SU-DHL-6 (cell line): Measurements from ENCODE around the gene SATB1.

ENCODE experiments used
- H2AFZ ChIP-seq: fragments of 200-600 bp; sonication (generic); 2 replicates; pipeline ENCODE4 v1.6.1; 2014; ENCODE audit warnings: low read depth, mild to moderate bottlenecking, moderate library complexity, mixed read lengths, antibody characterized with exemption, low read length; ENCODE audit not compliant: severe bottlenecking
- H3F3A ChIP-seq: fragments of 200-600 bp; shearing (Covaris generic); 2 replicates; pipeline ENCODE4 v1.6.0; 2016; ENCODE audit warnings: antibody characterized with exemption, mild to moderate bottlenecking; ENCODE audit not compliant: insufficient read depth
- H3K27ac ChIP-seq: fragments of 200-600 bp; sonication (generic); 2 replicates; pipeline ENCODE4 v1.5.1; 2016; ENCODE audit warnings: low read depth, mild to moderate bottlenecking, low read length, moderate library complexity, mixed read lengths
- H3K27me3 ChIP-seq: fragments of 200-600 bp; sonication (generic), shearing (Covaris generic); 2 replicates; pipeline ENCODE4 v1.6.0; 2014; ENCODE audit warnings: mild to moderate bottlenecking, low read length
- H3K36me3 ChIP-seq: fragments of 200-600 bp; sonication (generic); 2 replicates; pipeline ENCODE4 v1.6.1; 2014; ENCODE audit warnings: mild to moderate bottlenecking, low read length, mixed read lengths
- H3K4me2 ChIP-seq: fragments of 300-600, 200-600 bp; shearing (Covaris generic), sonication (generic); 2 replicates; pipeline ENCODE4 v1.6.0; 2014; ENCODE audit warnings: low read length, low read depth, mild to moderate bottlenecking; ENCODE audit not compliant: poor library complexity, severe bottlenecking
- H3K4me3 ChIP-seq: fragments of 200-600 bp; sonication (generic); 2 replicates; pipeline ENCODE4 v1.5.1; 2014; ENCODE audit warnings: antibody characterized with exemption, low read length, mild to moderate bottlenecking, mixed read lengths; ENCODE audit not compliant: insufficient read depth, poor library complexity, severe bottlenecking
- H3K79me2 ChIP-seq: fragments of 200-600 bp; sonication (generic); 2 replicates; pipeline ENCODE4 v1.6.1; 2014; ENCODE audit warnings: mild to moderate bottlenecking, low read length, moderate library complexity; ENCODE audit not compliant: insufficient read depth
- H3K9ac ChIP-seq: fragments of 200-600 bp; sonication (generic); 2 replicates; pipeline ENCODE4 v1.7.0; 2014; ENCODE audit warnings: mild to moderate bottlenecking, low read length
- H3K9me2 ChIP-seq: fragments of 200-600 bp; sonication (generic); replicated peaks from 2 replicates; pipeline ENCODE4 v1.6.1; 2014; ENCODE audit warnings: low read length; ENCODE audit not compliant: insufficient read depth
- H3K9me3 ChIP-seq: fragments of 200-600 bp; sonication (generic); 2 replicates; pipeline ENCODE4 v1.6.1; 2014; ENCODE audit warnings: low read length, mixed read lengths; ENCODE audit not compliant: insufficient read depth
- H4K20me1 ChIP-seq: fragments of 200-600 bp; sonication (generic); 2 replicates; pipeline ENCODE4 v1.6.1; 2014; ENCODE audit warnings: low read depth, mild to moderate bottlenecking, antibody characterized with exemption, low read length, moderate library complexity, mixed read lengths
- EZH2phosphoT487 ChIP-seq: fragments of 200-600 bp; sonication (generic), shearing (Covaris generic); conservative IDR thresholded peaks from 2 replicates; pipeline ENCODE4 v1.6.1; 2018; ENCODE audit warnings: mild to moderate bottlenecking, antibody characterized with exemption, low read length, moderate library complexity, mixed read lengths
- TF ChIP-seq, protein P1 (sequence below): fragments of 200-600 bp; sonication (generic); IDR thresholded peaks from one replicate; pipeline ENCODE4 v1.5.1; 2017; ENCODE audit warnings: antibody characterized with exemption, mild to moderate bottlenecking, low read length, moderate library complexity; ENCODE audit not compliant: insufficient read depth, poor library complexity, severe bottlenecking

The SATB1 gene

DNA sequence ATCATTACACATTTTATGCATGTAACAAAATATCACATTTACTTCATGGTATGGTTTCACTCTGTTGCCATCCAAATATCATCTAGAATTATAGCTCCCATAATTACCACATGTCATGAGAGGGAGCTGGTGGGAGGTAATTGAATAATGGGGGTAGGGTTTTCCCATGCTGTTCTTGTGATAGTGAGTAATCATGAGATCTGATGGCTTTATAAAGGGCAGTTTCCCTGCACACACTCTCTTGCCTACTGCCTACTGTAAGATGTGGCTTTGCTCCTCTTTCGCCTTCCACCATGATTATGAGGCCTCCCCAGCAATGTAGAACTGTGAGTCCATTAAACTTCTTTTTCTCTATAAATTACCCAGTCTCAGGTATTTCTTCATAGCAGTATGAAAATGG lies 123.4 kb downstream of the SATB1 start:
- Histone ChIP-seq H3K9me2 (no peaks in the 10 kb centered on the region), H3K9me3 (no peaks in the 10 kb centered on the region), H3K9ac (no peak overlapping the region), H3K36me3 (no peaks in the 10 kb centered on the region), H4K20me1 (no peaks in the 10 kb centered on the region), H3K79me2 (no peaks in the 10 kb centered on the region), H3K4me3 (no peak overlapping the region), H3K4me2 (no peak overlapping the region), H3K27me3 (no peaks in the 10 kb centered on the region), H2AFZ (no peak overlapping the region), H3K27ac (no peak overlapping the region), H3F3A (no peaks in the 10 kb centered on the region)
- no peak for TF ChIP-seq EZH2phosphoT487
- TF ChIP-seq, protein P1, sequence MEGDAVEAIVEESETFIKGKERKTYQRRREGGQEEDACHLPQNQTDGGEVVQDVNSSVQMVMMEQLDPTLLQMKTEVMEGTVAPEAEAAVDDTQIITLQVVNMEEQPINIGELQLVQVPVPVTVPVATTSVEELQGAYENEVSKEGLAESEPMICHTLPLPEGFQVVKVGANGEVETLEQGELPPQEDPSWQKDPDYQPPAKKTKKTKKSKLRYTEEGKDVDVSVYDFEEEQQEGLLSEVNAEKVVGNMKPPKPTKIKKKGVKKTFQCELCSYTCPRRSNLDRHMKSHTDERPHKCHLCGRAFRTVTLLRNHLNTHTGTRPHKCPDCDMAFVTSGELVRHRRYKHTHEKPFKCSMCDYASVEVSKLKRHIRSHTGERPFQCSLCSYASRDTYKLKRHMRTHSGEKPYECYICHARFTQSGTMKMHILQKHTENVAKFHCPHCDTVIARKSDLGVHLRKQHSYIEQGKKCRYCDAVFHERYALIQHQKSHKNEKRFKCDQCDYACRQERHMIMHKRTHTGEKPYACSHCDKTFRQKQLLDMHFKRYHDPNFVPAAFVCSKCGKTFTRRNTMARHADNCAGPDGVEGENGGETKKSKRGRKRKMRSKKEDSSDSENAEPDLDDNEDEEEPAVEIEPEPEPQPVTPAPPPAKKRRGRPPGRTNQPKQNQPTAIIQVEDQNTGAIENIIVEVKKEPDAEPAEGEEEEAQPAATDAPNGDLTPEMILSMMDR: no peak

DNA sequence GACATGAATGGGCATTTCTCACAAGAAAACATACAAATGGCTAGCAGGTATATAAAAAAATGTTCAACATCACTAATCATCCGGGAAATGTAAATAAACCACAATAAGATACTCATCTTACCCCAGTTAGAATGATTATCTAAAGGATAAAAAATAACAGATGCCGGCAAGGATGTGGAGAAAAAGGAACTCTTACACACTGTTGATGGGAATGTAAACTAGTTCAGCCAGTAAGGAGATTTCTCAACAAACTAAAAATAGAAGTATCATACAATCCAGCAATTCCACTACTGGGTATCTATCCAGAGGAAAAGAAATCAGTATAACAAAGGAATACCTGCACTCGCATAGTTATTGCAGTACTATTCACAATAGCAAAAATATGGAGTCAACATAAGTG lies 124.2 kb downstream of the SATB1 start:
- TF ChIP-seq, protein P1: no peak
- no peak for TF ChIP-seq EZH2phosphoT487
- Histone ChIP-seq H3K27me3 (no peaks in the 10 kb centered on the region), H3K4me2 (no peak overlapping the region), H3K9me3 (no peaks in the 10 kb centered on the region), H3K9ac (no peak overlapping the region), H3K36me3 (no peaks in the 10 kb centered on the region), H3K9me2 (no peaks in the 10 kb centered on the region), H3K4me3 (no peak overlapping the region), H2AFZ (no peak overlapping the region), H4K20me1 (no peaks in the 10 kb centered on the region), H3F3A (no peaks in the 10 kb centered on the region), H3K27ac (no peak overlapping the region), H3K79me2 (no peaks in the 10 kb centered on the region)

DNA sequence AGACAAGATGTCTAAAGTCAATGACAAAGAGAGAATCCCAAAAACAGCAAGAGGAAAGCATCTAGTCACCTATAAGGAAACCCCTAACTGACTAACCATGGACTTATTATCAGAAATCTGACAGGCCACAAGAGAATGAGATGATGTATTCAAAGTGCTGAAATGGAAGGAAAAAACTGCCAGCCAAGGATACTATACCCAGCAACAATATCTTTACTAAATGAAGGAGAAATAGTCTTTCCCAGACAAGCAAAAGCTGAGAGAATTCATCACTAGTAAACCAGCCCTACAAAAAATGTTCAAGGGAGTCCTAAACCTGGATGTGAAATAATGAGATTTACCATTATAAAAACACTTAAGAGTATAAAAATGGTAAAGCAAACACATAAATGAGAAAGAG lies 128.0 kb downstream of the SATB1 start:
- no peak overlapping the region for H3K4me2 ChIP-seq

More for the DNA sequence above, 128.0 kb downstream of the SATB1 start:
- H3F3A ChIP-seq: no peaks in the 10 kb centered on the region
- H2AFZ ChIP-seq: no peak overlapping the region
- no peaks in the 10 kb centered on the region for H3K79me2 ChIP-seq
- H3K9ac ChIP-seq: no peak overlapping the region
- no peaks in the 10 kb centered on the region for H3K9me3 ChIP-seq
- no peak overlapping the region for H3K27ac ChIP-seq
- H3K9me2 ChIP-seq: no peaks in the 10 kb centered on the region
- H3K27me3 ChIP-seq: no peaks in the 10 kb centered on the region
- no peaks in the 10 kb centered on the region for H4K20me1 ChIP-seq
- no peaks in the 10 kb centered on the region for H3K36me3 ChIP-seq
- no peak overlapping the region for H3K4me3 ChIP-seq
- TF ChIP-seq, protein P1: no peak
- TF ChIP-seq EZH2phosphoT487: no peak
